ENCODE measurements around the gene FAM50A. TPM values are rescaled to one million over a fixed set of nuclear protein-coding genes. Genes with fewer than 3 reads are reported as not detected.
"Not testable (repeated sequence)": the region's sequence is repeated elsewhere in the genome, so short reads cannot be mapped to it uniquely, and the experiment has no call there.

FAM50A gene
- total RNA-seq, 1 experiment from 2014 or later = 37.8 TPM

- peak; percentile 31 for DNase-seq (ENCODE audit: low read depth)
Measured at GRCh38 chrX:154484255-154485149, 40.6 kb downstream of the FAM50A start.

- DNase-seq (ENCODE audit: low read depth) = no peak
Measured at GRCh38 chrX:154485150-154486051, 41.5 kb downstream of the FAM50A start.

- DNase-seq (ENCODE audit: low read depth) = no peak
Measured at GRCh38 chrX:154486052-154486395, 42.1 kb downstream of the FAM50A start.

GRCh38 chrX:154486396-154487207 lies 42.7 kb downstream of the FAM50A start, which contains the start of gene UBL4A:
TSS of gene UBL4A (minus strand) at chrX:154486615. CDS start at chrX:154486584, 31 bp downstream.
- peak; percentile 62 for DNase-seq (ENCODE audit: low read depth)

GRCh38 chrX:154487518-154488290 lies 43.8 kb downstream of the FAM50A start:
- no peak for DNase-seq (ENCODE audit: low read depth)

GRCh38 chrX:154488336-154489075 lies 44.6 kb downstream of the FAM50A start:
- no peak for DNase-seq (ENCODE audit: low read depth)

- no peak for DNase-seq (ENCODE audit: low read depth)
Measured at GRCh38 chrX:154489182-154489581, 45.2 kb downstream of the FAM50A start.

- peak; percentile 74 for DNase-seq (ENCODE audit: low read depth)
Measured at GRCh38 chrX:154490021-154490413, 46.1 kb downstream of the FAM50A start.

- peak; percentile 90 for DNase-seq (ENCODE audit: low read depth)
Measured at GRCh38 chrX:154490414-154491083, 46.6 kb downstream of the FAM50A start, which contains the start of gene SLC10A3. TSS of gene SLC10A3 (minus strand) at chrX:154490629. CDS start at chrX:154488940, 1,689 bp downstream.

GRCh38 chrX:154494715-154495114 lies 50.8 kb downstream of the FAM50A start:
- DNase-seq (ENCODE audit: low read depth) = no peak

GRCh38 chrX:154495472-154495922 lies 51.6 kb downstream of the FAM50A start:
- DNase-seq (ENCODE audit: low read depth) = no peak

GRCh38 chrX:154496591-154497137 lies 52.7 kb downstream of the FAM50A start:
- not testable (repeated sequence) for DNase-seq (ENCODE audit: low read depth)

Other genes starting within 250 kb of the FAM50A start
- gene OPN1MW2, start 224.4 kb upstream of the FAM50A start, total RNA-seq (2014; rRNA removed; shearing (Covaris generic)) = not detected in 2 replicates
- gene OPN1MW3, start 186.6 kb upstream of the FAM50A start, total RNA-seq (2014; rRNA removed; shearing (Covaris generic)) = not detected in 2 replicates
- not detected in 2 replicates for gene TEX28, start 149.0 kb upstream of the FAM50A start, total RNA-seq (2014; rRNA removed; shearing (Covaris generic))
- not detected in 2 replicates for gene TKTL1, start 148.3 kb upstream of the FAM50A start, total RNA-seq (2014; rRNA removed; shearing (Covaris generic))
- gene FLNA, start 69.5 kb upstream of the FAM50A start, total RNA-seq (2014; rRNA removed; shearing (Covaris generic)) = 375 and 579 TPM in 2 replicates
- gene EMD, start 64.8 kb upstream of the FAM50A start, total RNA-seq (2014; rRNA removed; shearing (Covaris generic)) = 27.6 and 29.8 TPM in 2 replicates
- gene RPL10, start 45.8 kb upstream of the FAM50A start, total RNA-seq (2014; rRNA removed; shearing (Covaris generic)) = 2,378 and 3,972 TPM in 2 replicates
- 12.6 and 14.3 TPM in 2 replicates for gene DNASE1L1, start 34.9 kb upstream of the FAM50A start, total RNA-seq (2014; rRNA removed; shearing (Covaris generic))
- 9.6 and 9.8 TPM in 2 replicates for gene TAFAZZIN, start 32.6 kb upstream of the FAM50A start, total RNA-seq (2014; rRNA removed; shearing (Covaris generic))
- gene ATP6AP1, start 15.5 kb upstream of the FAM50A start, total RNA-seq (2014; rRNA removed; shearing (Covaris generic)) = 29.0 and 36.1 TPM in 2 replicates
- gene GDI1, start 7.0 kb upstream of the FAM50A start, total RNA-seq (2014; rRNA removed; shearing (Covaris generic)) = 58.0 and 58.6 TPM in 2 replicates
- gene PLXNA3, start 14.1 kb downstream of the FAM50A start, total RNA-seq (2014; rRNA removed; shearing (Covaris generic)) = 3.9 and 5.4 TPM in 2 replicates
- 28.8 and 40.4 TPM in 2 replicates for gene LAGE3, start 35.1 kb downstream of the FAM50A start, total RNA-seq (2014; rRNA removed; shearing (Covaris generic))
- gene UBL4A, start 42.5 kb downstream of the FAM50A start, total RNA-seq (2014; rRNA removed; shearing (Covaris generic)) = 46.0 and 50.1 TPM in 2 replicates
- 19.5 and 25.6 TPM in 2 replicates for gene SLC10A3, start 46.5 kb downstream of the FAM50A start, total RNA-seq (2014; rRNA removed; shearing (Covaris generic))
- gene FAM3A, start 72.1 kb downstream of the FAM50A start, total RNA-seq (2014; rRNA removed; shearing (Covaris generic)) = 16.5 and 22.3 TPM in 2 replicates
- gene G6PD, start 102.7 kb downstream of the FAM50A start, total RNA-seq (2014; rRNA removed; shearing (Covaris generic)) = 50.1 and 82.3 TPM in 2 replicates
- 11.2 and 16.5 TPM in 2 replicates for gene IKBKG, start 103.5 kb downstream of the FAM50A start, total RNA-seq (2014; rRNA removed; shearing (Covaris generic))
- gene CTAG1A, start 141.0 kb downstream of the FAM50A start, total RNA-seq (2014; rRNA removed; shearing (Covaris generic)) = not detected in 2 replicates
- not detected in 2 replicates for gene CTAG1B, start 175.1 kb downstream of the FAM50A start, total RNA-seq (2014; rRNA removed; shearing (Covaris generic))
- 0.29 TPM in 1 of 2 replicates, not detected in the other for gene CTAG2, start 209.4 kb downstream of the FAM50A start, total RNA-seq (2014; rRNA removed; shearing (Covaris generic))